GM18526 (cell line): Measurements from ENCODE around the gene PDZD8.

ENCODE experiments used
- POLR2A ChIP-seq: IDR thresholded peaks from 3 replicates; pipeline ENCODE4 v1.6.1; 2011; ENCODE audit not compliant: insufficient read length; ENCODE audit errors: extremely low read depth

Gene PDZD8

GRCh38 chr10:117239721-117240620 is 135.3 kb downstream of the PDZD8 start:
- TF ChIP-seq POLR2A: no peak

- TF ChIP-seq POLR2A: no peak
Observed at GRCh38 chr10:117239051-117239450, 136.2 kb downstream of the PDZD8 start.

GRCh38 chr10:117237401-117237991 is 137.7 kb downstream of the PDZD8 start:
- no peak for TF ChIP-seq POLR2A

- no peak for TF ChIP-seq POLR2A
Observed at GRCh38 chr10:117228210-117228609, 147.0 kb downstream of the PDZD8 start.
